ENCODE measurements around the gene TOX2. TPM values are rescaled to one million over a fixed set of nuclear protein-coding genes. Genes with fewer than 3 reads are reported as not detected.

TOX2 gene
- total and polyA plus RNA-seq, 2 of the 8 experiments (the other 6 are each of a cell fraction or from before 2014, with no cell fraction given) = 1.8 to 3.4 TPM

DNA sequence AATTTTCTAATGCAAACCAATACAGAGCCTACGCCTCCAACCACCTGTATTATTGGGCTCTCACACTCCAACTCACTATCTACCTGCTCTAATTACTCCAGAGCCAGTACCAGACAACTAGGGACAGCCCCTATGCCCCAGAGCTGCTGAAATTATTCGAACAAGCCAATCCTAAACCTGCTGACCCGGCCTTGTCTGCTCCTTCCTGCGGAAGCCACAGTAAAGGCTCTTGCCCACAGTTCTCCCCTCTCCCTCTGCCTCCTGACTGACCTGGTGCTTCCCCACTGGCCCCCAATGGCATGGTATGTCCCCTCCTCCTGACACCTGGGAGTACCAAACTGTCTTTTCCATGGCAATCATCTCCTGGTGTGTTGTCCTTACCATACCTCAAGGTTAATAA is 4.1 kb upstream of the TOX2 start (continued):
- TF ChIP-seq CHD7 (IDR thresholded peaks at IDR 0.05; ENCODE audit: insufficient replicate concordance, low read length) = no peak

Data from H1 (cell line).